ENCODE data around the gene CBFA2T2.

DNA sequence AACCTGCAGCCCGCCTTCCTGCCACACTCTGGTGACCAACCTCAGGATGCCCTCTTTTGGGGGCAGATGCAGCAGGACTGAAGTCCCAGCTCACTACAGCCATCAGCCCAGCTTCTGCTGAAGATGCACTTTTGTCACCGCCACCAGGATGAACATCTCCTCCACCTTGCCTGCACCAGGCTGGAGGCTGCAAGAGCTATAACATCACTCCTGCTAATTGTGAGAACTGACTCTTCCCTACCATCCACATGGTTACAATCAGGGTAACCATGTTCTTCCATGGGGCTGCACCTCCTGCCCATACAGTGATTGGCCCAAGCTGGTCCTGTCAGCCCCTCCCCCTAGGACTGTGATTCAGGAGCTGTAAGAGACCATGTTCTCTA, 174.9 kb downstream of the CBFA2T2 start:
- no peak for TF ChIP-seq CTCF (conservative IDR thresholded peaks at IDR 0.05 in 1 of 2, IDR thresholded peaks at IDR 0.05 in 1 of 2; ENCODE audit: extremely low read depth in 1 of 2, insufficient read depth in 1 of 2, low read depth in 1 of 2, low read length in 2 of 2)
- no peak for TF ChIP-seq EZH2 (IDR thresholded peaks at IDR 0.05; ENCODE audit: borderline replicate concordance, low read length)
